ENCODE results near the gene INCENP. TPM values are rescaled to one million over a fixed set of nuclear protein-coding genes. Genes with fewer than 3 reads are reported as not detected.
A peak's percentile ranks its signal among the peaks of the same experiment; 100 is the strongest.

The INCENP gene
- polyA plus RNA-seq, 1 donor from 2014 or later, result 5.9 TPM

DNA sequence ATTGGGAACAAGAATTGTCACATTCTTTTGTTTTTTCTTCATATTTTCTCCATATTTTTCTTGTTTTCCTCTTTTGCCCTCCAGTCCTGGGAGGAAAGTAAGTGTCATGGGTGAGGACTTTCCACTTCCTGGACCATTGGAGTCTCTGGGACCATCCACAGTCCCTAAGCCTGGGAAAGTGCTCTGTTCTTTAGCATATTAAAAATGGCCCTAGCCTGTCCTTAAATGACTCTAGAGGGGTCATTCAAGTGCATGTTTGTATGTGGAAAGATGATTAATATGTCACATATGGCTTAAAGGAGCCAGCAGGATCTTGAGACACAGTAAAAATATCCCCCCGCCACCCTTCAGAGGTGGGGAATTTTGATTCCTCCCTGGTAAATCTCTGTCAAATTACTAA is 46.1 kb downstream of the INCENP start:
- H3K4me2 ChIP-seq (ENCODE audit: low read length), result no peak overlapping the region
- H3F3A ChIP-seq (ENCODE audit: insufficient read depth, low read length, poor library complexity, severe bottlenecking), result no peaks in the 10 kb centered on the region
- no peaks in the 10 kb centered on the region for H3K9me2 ChIP-seq (ENCODE audit: insufficient read depth, low read length)
- no peak overlapping the region for H2AFZ ChIP-seq (ENCODE audit: low read depth, low read length)
- no peak overlapping the region for H3K9ac ChIP-seq (ENCODE audit: low read length)
- no peaks in the 10 kb centered on the region for H3K36me3 ChIP-seq (ENCODE audit: insufficient read depth, low read length)
- H3K79me2 ChIP-seq (replicated peaks; ENCODE audit: insufficient read depth, low read length), result no peaks in the 10 kb centered on the region
- H3K9me3 ChIP-seq (ENCODE audit: low read length), result no peaks in the 10 kb centered on the region
- no peaks in the 10 kb centered on the region for H3K27me3 ChIP-seq (ENCODE audit: insufficient read depth, low read depth, low read length)
- no peak overlapping the region for H3K4me3 ChIP-seq (ENCODE audit: low read length)
- H3K27ac ChIP-seq (ENCODE audit: low read length), result no peak overlapping the region
- TF ChIP-seq, protein P1, sequence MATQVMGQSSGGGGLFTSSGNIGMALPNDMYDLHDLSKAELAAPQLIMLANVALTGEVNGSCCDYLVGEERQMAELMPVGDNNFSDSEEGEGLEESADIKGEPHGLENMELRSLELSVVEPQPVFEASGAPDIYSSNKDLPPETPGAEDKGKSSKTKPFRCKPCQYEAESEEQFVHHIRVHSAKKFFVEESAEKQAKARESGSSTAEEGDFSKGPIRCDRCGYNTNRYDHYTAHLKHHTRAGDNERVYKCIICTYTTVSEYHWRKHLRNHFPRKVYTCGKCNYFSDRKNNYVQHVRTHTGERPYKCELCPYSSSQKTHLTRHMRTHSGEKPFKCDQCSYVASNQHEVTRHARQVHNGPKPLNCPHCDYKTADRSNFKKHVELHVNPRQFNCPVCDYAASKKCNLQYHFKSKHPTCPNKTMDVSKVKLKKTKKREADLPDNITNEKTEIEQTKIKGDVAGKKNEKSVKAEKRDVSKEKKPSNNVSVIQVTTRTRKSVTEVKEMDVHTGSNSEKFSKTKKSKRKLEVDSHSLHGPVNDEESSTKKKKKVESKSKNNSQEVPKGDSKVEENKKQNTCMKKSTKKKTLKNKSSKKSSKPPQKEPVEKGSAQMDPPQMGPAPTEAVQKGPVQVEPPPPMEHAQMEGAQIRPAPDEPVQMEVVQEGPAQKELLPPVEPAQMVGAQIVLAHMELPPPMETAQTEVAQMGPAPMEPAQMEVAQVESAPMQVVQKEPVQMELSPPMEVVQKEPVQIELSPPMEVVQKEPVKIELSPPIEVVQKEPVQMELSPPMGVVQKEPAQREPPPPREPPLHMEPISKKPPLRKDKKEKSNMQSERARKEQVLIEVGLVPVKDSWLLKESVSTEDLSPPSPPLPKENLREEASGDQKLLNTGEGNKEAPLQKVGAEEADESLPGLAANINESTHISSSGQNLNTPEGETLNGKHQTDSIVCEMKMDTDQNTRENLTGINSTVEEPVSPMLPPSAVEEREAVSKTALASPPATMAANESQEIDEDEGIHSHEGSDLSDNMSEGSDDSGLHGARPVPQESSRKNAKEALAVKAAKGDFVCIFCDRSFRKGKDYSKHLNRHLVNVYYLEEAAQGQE (IDR thresholded peaks at IDR 0.05; ENCODE audit: borderline replicate concordance), result no peak
- TF ChIP-seq RAD21 (conservative IDR thresholded peaks at IDR 0.05) (no peak), TAF1 (IDR thresholded peaks at IDR 0.05; ENCODE audit: low read depth) (no peak), SMC3 (conservative IDR thresholded peaks at IDR 0.05; ENCODE audit: poor library complexity) (no peak), EZH2 (IDR thresholded peaks at IDR 0.05; ENCODE audit: borderline replicate concordance, insufficient read depth, low read length, poor library complexity, severe bottlenecking) (no peak), MXI1 (conservative IDR thresholded peaks at IDR 0.05; ENCODE audit: poor library complexity, severe bottlenecking) (no peak), EP300 (conservative IDR thresholded peaks at IDR 0.05; ENCODE audit: poor library complexity, severe bottlenecking) (no peak), POLR2AphosphoS5 (IDR thresholded peaks at IDR 0.05) (no peak)
- TF ChIP-seq, protein P2, sequence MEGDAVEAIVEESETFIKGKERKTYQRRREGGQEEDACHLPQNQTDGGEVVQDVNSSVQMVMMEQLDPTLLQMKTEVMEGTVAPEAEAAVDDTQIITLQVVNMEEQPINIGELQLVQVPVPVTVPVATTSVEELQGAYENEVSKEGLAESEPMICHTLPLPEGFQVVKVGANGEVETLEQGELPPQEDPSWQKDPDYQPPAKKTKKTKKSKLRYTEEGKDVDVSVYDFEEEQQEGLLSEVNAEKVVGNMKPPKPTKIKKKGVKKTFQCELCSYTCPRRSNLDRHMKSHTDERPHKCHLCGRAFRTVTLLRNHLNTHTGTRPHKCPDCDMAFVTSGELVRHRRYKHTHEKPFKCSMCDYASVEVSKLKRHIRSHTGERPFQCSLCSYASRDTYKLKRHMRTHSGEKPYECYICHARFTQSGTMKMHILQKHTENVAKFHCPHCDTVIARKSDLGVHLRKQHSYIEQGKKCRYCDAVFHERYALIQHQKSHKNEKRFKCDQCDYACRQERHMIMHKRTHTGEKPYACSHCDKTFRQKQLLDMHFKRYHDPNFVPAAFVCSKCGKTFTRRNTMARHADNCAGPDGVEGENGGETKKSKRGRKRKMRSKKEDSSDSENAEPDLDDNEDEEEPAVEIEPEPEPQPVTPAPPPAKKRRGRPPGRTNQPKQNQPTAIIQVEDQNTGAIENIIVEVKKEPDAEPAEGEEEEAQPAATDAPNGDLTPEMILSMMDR (IDR thresholded peaks at IDR 0.05; ENCODE audit: poor library complexity, severe bottlenecking), result no peak
- no peaks in the 10 kb centered on the region for H4K20me1 ChIP-seq (ENCODE audit: insufficient read depth)

DNA sequence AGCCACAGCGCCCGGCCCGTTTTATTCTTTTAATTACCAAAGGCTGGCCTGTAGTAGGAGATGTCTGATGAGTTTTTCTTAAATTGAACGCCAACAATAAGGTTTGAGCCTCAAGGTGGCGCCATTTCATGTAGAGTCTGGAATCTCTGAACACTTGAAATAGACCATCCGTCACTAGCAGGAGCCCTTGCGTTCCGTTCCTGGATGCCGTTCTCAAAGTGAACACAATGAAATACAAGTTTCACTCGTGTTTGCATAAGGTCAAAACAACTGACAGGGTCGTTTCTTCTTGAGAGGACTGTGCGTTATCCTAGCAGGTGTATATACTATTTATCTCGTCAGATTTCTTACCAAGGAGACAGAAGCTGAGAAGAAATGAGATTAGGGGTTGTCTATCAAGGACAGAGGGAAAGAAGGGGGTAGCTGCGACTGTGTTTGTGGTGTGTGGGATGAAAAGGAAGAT is 47.5 kb downstream of the INCENP start:
- no peaks in the 10 kb centered on the region for H3K27me3 ChIP-seq (ENCODE audit: insufficient read depth, low read depth, low read length)
- no peaks in the 10 kb centered on the region for H4K20me1 ChIP-seq (ENCODE audit: insufficient read depth)
- no peak overlapping the region for H3K9ac ChIP-seq (ENCODE audit: low read length)
- no peaks in the 10 kb centered on the region for H3K9me3 ChIP-seq (ENCODE audit: low read length)
- H3K27ac ChIP-seq (ENCODE audit: low read length), result no peak overlapping the region
- no peaks in the 10 kb centered on the region for H3K9me2 ChIP-seq (ENCODE audit: insufficient read depth, low read length)
- no peaks in the 10 kb centered on the region for H3F3A ChIP-seq (ENCODE audit: insufficient read depth, low read length, poor library complexity, severe bottlenecking)
- TF ChIP-seq, protein P1 (IDR thresholded peaks at IDR 0.05; ENCODE audit: borderline replicate concordance), result no peak
- TF ChIP-seq TAF1 (IDR thresholded peaks at IDR 0.05; ENCODE audit: low read depth), result no peak
- TF ChIP-seq, protein P2 (IDR thresholded peaks at IDR 0.05; ENCODE audit: poor library complexity, severe bottlenecking), result peak; percentile 85
- peak; percentile 76 for TF ChIP-seq RAD21 (conservative IDR thresholded peaks at IDR 0.05)
- TF ChIP-seq EP300 (conservative IDR thresholded peaks at IDR 0.05; ENCODE audit: poor library complexity, severe bottlenecking), result no peak
- no peak for TF ChIP-seq EZH2 (IDR thresholded peaks at IDR 0.05; ENCODE audit: borderline replicate concordance, insufficient read depth, low read length, poor library complexity, severe bottlenecking)
- no peak for TF ChIP-seq MXI1 (conservative IDR thresholded peaks at IDR 0.05; ENCODE audit: poor library complexity, severe bottlenecking)
- TF ChIP-seq POLR2AphosphoS5 (IDR thresholded peaks at IDR 0.05), result no peak
- TF ChIP-seq SMC3 (conservative IDR thresholded peaks at IDR 0.05; ENCODE audit: poor library complexity), result peak; percentile 69
- H3K4me2 ChIP-seq (ENCODE audit: low read length), result no peak overlapping the region
- H3K79me2 ChIP-seq (replicated peaks; ENCODE audit: insufficient read depth, low read length), result no peaks in the 10 kb centered on the region
- H3K36me3 ChIP-seq (ENCODE audit: insufficient read depth, low read length), result no peaks in the 10 kb centered on the region
- no peak overlapping the region for H2AFZ ChIP-seq (ENCODE audit: low read depth, low read length)
- no peak overlapping the region for H3K4me3 ChIP-seq (ENCODE audit: low read length)
